AG04449 (cell line): ENCODE measurements around the gene TSPAN31.
"Not testable (repeated sequence)": the region's sequence is repeated elsewhere in the genome, so short reads cannot be mapped to it uniquely, and the experiment has no call there.

Experiments
- CTCF ChIA-PET: fragments of 350-600 bp; formaldehyde crosslinking; extraction: SDS; loops from one replicate; lab custom pipeline; 2021; ENCODE audit warnings: antibody characterized with exemption; lab: Yijun Ruan, JAX
- POLR2A ChIA-PET: fragments of 400-600, 350-600 bp; formaldehyde crosslinking; extraction: SDS; loops from one replicate; lab custom pipeline; 2020; ENCODE audit warnings: antibody characterized with exemption, inconsistent platforms; lab: Yijun Ruan, JAX
- DNase-seq: peaks from one replicate; pipeline ENCODE4 v3.0.0-alpha.2; 2010; ENCODE audit warnings: low read depth, low spot score
- H3K4me3 ChIP-seq: 2 replicates; pipeline ENCODE4 v1.5.1; 2011; ENCODE audit warnings: low read depth, mild to moderate bottlenecking, control low read depth, low read length
- TF ChIP-seq, protein P1 (sequence below): IDR thresholded peaks from one replicate; pipeline ENCODE4 v1.5.1; 2011; ENCODE audit warnings: mild to moderate bottlenecking, moderate library complexity, low read length, control low read depth, inconsistent platforms; ENCODE audit not compliant: insufficient read depth; ENCODE audit errors: missing control alignments

Gene TSPAN31

DNA sequence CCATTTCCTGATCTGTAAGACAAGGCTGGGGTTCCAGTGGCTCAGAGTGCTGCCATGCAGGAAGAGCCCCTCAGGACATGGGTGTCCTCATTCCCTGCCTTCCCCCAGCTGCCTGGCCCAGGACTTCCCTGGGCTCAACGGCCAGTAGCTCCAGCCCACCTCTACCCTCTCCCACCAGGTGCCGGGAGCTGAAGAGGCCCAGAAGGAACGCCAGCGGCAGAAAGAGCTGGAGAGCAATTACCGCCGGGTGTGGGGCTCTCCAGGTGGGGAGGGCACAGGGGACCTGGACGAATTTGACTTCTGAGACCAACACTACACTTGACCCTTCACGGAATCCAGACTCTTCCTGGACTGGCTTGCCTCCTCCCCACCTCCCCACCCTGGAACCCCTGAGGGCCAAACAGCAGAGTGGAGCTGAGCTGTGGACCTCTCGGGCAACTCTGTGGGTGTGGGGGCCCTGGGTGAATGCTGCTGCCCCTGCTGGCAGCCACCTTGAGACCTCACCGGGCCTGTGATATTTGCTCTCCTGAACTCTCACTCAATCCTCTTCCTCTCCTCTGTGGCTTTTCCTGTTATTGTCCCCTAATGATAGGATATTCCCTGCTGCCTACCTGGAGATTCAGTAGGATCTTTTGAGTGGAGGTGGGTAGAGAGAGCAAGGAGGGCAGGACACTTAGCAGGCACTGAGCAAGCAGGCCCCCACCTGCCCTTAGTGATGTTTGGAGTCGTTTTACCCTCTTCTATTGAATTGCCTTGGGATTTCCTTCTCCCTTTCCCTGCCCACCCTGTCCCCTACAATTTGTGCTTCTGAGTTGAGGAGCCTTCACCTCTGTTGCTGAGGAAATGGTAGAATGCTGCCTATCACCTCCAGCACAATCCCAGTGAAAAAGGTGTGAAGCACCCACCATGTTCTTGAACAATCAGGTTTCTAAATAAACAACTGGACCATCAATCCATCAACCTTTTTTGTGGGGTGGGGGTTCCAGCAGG lies 23.9 kb upstream of the TSPAN31 start:
- TF ChIP-seq, protein P1, sequence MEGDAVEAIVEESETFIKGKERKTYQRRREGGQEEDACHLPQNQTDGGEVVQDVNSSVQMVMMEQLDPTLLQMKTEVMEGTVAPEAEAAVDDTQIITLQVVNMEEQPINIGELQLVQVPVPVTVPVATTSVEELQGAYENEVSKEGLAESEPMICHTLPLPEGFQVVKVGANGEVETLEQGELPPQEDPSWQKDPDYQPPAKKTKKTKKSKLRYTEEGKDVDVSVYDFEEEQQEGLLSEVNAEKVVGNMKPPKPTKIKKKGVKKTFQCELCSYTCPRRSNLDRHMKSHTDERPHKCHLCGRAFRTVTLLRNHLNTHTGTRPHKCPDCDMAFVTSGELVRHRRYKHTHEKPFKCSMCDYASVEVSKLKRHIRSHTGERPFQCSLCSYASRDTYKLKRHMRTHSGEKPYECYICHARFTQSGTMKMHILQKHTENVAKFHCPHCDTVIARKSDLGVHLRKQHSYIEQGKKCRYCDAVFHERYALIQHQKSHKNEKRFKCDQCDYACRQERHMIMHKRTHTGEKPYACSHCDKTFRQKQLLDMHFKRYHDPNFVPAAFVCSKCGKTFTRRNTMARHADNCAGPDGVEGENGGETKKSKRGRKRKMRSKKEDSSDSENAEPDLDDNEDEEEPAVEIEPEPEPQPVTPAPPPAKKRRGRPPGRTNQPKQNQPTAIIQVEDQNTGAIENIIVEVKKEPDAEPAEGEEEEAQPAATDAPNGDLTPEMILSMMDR, result no peak
- ChIA-PET POLR2A (interaction anchor here (0.6 to 0.8 kb wide), 2 partner anchors 12 to 124 kb away, joined by 3 read pairs; no protein-coding TSS in a partner anchor), CTCF (interaction anchor here (1.5 to 2.0 kb wide), 2 partner anchors 29 to 139 kb away, joined by 4 to 5 read pairs; no protein-coding TSS in a partner anchor)
- no peak overlapping the region for H3K4me3 ChIP-seq
- DNase-seq, result no peak

DNA sequence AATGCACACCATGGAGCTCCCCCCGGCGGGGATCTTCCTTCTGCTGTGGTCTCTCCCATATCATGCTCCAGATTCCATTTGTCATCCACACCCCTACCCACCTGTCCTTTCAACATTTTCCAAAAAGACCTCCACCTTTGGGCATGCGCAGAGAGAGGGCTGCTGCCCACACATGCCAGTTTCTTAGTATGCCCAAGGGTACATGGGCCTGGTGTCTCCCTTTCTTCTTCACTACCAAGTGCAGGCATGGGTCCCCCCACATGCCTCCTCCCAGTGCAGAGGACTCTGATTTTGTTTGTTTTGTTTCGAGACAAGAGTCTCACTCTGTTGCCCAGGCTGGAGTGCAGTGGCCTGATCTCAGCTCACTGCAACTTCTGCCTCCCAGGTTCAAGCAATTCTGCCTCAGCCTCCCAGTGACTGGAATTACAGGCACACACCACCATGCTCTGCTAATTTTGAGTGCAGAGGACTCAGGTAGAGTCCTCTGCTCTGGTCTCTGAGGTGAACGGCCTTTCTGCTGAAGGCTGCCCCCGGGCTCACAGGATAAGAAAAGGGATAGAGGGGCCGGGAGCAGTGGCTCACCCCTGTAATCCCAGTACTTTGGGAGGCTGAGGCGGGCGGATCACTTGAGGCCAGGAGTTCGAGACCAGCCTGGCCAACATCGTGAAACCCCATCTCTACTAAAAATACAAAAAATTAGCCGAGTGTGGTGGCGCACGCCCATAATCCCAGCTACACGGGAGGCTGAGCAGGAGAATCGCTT lies 22.8 kb upstream of the TSPAN31 start:
- CTCF ChIA-PET, result interaction anchor here (1.5 kb wide), 1 partner anchor 183 kb away, joined by 3 read pairs; no protein-coding TSS in a partner anchor
- not testable (repeated sequence) for H3K4me3 ChIP-seq, DNase-seq
- POLR2A ChIA-PET, result interaction anchor here (0.7 kb wide), 1 partner anchor 11 kb away, joined by 3 read pairs; no protein-coding TSS in a partner anchor

DNA sequence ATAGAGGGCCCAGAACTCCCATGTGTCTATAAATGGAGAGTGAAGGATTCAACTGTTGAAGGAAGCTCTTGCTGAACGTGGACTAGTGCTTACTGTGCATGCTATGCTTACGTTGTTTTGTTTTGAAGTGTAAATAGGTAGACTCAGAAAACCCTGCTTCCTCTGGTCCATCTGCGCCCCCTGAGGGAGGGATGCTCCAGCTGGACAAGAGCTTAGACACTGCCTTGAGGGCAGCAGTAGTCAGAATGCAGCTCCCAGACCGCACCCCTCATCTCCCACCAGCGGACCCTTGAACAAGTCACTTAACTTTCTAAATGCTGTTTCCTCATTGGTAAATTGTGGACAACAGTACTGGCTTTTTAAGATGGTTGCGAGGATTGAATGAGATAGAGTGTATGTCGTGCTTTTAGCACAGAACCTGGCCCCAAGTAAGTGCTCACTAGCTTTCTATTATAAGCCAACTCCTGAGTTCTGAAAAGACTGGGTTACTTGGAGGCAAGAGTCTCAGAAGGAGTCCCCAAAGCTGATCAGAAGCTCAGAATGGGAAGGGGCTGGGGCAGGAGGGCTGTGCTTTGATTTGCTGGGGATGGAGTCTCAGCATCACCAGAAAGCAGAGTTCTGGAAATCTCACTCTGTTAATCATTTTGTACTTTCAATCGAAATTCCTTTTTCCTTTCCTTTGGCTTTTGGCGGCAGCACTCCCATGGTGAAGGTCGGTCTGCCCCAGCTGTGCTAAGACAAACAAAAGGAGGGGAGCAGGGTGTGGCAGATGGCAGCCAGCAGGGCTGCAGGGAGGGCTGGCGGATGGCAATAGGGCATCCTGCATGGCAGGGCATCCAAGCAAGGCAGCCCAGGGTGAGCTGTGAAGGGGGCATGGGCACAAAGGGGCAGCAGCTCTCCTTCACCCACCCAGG lies 21.9 kb upstream of the TSPAN31 start:
- ChIA-PET POLR2A (interaction anchor here (0.7 kb wide), 1 partner anchor 10 kb away, joined by 3 read pairs; no protein-coding TSS in a partner anchor), CTCF (interaction anchor here (0.6 to 5.3 kb wide), 6 partner anchors 9 to 182 kb away, joined by 3 to 82 read pairs (median 3); partner anchors contain the start of gene AGAP2)
- TF ChIP-seq, protein P1, result no peak
- no peak overlapping the region for H3K4me3 ChIP-seq
- DNase-seq, result no peak

DNA sequence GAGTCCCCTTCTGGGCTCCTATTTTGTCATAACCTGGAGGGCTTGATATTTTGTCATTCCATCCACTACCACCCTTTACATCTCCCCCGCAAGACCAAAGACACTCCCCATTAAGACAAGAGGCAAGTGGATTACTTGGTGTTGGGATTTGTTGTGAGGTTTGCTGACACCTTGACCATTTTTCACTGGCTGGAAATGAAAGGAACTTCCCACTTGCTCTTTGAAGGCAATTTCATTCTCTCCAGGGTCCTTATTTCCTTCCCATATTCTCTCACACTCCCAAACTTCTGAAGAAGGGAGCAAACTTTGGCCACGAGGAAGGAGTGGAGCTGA lies 21.2 kb upstream of the TSPAN31 start:
- TF ChIP-seq, protein P1, result no peak
- ChIA-PET POLR2A (no interaction called here), CTCF (interaction anchor here (0.6 to 5.3 kb wide), 6 partner anchors 10 to 181 kb away, joined by 3 to 82 read pairs (median 3); partner anchors contain the start of gene AGAP2)
- no peak for DNase-seq
- no peak overlapping the region for H3K4me3 ChIP-seq

DNA sequence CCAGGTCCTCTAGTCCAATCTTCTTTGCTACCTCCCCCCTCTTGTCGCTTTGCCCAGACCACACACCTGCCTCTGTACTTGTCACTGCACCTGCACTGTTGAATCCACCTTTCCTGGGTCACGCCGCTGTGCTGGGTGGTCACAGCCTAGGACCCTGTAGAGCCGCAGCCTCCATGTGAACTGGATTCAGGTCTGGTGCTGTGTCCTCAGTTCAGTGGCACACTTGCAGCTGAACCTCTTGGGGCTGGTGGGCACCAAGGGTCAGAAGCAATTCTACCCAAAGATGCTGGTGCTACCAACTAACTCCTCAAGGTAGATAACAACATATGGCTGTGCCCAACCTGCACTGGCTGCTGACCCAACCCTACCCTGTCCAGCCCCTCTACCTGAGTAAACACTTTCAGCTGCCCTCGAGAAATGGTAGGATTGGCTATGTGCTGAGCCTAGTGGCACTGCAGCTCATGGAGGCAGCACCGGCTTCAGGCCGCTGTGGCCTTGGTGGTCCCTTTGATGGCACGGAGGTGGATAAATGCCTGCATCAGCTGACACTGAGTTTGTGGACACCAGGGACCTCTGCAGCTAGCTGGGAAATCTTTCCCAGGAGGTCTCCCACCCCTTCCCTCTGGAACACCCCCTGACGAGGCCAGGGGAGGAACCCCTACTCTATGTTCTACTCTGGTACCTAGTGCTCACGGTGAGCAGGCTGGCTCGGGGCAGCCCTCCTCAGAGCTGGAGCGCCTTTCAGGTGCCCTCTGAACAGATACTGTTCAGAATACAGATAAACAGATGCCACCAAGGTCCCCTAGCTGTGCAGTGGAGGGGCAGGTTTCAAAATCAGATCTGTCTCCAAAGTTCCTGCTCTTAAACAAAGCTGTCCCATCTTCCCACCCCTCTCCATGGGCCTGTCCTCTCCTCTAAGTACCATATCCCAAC lies 20.6 kb upstream of the TSPAN31 start:
- TF ChIP-seq, protein P1, result no peak
- ChIA-PET POLR2A (no interaction called here), CTCF (interaction anchor here (0.9 to 5.3 kb wide), 5 partner anchors 10 to 93 kb away, joined by 3 to 82 read pairs (median 22); partner anchors contain the start of genes AGAP2, OS9 and TSPAN31)
- no peak for DNase-seq
- H3K4me3 ChIP-seq, result no peak overlapping the region
